HCT116 (cell line): ENCODE results near the gene ADAM15. TPM values are rescaled to one million over a fixed set of nuclear protein-coding genes. Genes with fewer than 3 reads are reported as not detected.
A peak's percentile ranks its signal among the peaks of the same experiment; 100 is the strongest.

Experiments
- ATAC-seq: fragments of 200-7000 bp; cut with Tn5 transposase; 2 replicates; pipeline ENCODE4 v1.9.1; 2020; ENCODE audit warnings: mild to moderate bottlenecking, moderate library complexity
- BruUV-seq: library from RNA; stranded (reverse); fragments of 400-500 nt; replicated peaks from 2 replicates; lab custom pipeline; 2021; lab: Mats Ljungman, UMichigan
- CTCF ChIA-PET: fragments of 300-600 bp; sonication (Branson Sonifier 250); formaldehyde crosslinking; loops from one replicate; lab custom pipeline; 2021; ENCODE audit warnings: antibody characterized with exemption; lab: Charles Lee
- POLR2A ChIA-PET: fragments of 300-600, 350-600 bp; sonication (Branson Sonifier 250); formaldehyde crosslinking; loops from one replicate; lab custom pipeline; 2021; ENCODE audit warnings: antibody characterized with exemption; lab: Charles Lee
- RAD21 ChIA-PET, 2 experiments: fragments of 300-600 bp; sonication (Branson Sonifier 250); formaldehyde crosslinking; loops; one replicate each; lab custom pipeline; 2023; ENCODE audit warnings: low total read pairs in 2 of 2; ENCODE audit not compliant: uncharacterized antibody in 2 of 2, unreplicated experiment in 2 of 2, low non-redundant PET in 1 of 2; lab: Charles Lee
- DNase-seq: peaks from one replicate; pipeline ENCODE4 v3.0.0-alpha.2; 2010; ENCODE audit warnings: low read depth, low spot score
- H2AFZ ChIP-seq: fragments of 200-600 bp; shearing (Covaris generic), sonication (generic); 2 replicates; pipeline ENCODE4 v1.6.1; 2017; ENCODE audit warnings: low read depth, mixed run types, mixed read lengths, antibody characterized with exemption, low read length; ENCODE audit not compliant: poor library complexity, severe bottlenecking
- H3K27ac ChIP-seq: 2 replicates; pipeline ENCODE4 v1.5.1; 2012; ENCODE audit warnings: low read depth, low read length
- H3K27me3 ChIP-seq: fragments of 200-600 bp; sonication (generic); 2 replicates; pipeline ENCODE4 v1.6.1; 2016; ENCODE audit warnings: mixed run types, low read length, mixed read lengths; ENCODE audit not compliant: insufficient read depth
- H3K36me3 ChIP-seq, 2 experiments: fragments of 200-500 bp in 1 of 2; fragments of 200-600 bp in 1 of 2; sonication (Bioruptor generic) in 1 of 2; sonication (generic) in 1 of 2; 2 replicates each; pipeline versions ENCODE4 v1.5.1 to v1.6.1; 2014 to 2016; ENCODE audit warnings: low read length in 2 of 2, inconsistent platforms in 1 of 2, mixed read lengths in 1 of 2, mixed run types in 1 of 2; ENCODE audit not compliant: insufficient read depth in 2 of 2, control insufficient read depth in 1 of 2
- H3K4me1 ChIP-seq, 2 experiments: fragments of 200-600 bp in 1 of 2; sonication (generic) in 1 of 2; 2 replicates each; pipeline versions ENCODE4 v1.5.1 to v1.6.1; 2012 to 2017; ENCODE audit warnings: low read length in 2 of 2, inconsistent platforms in 1 of 2, mild to moderate bottlenecking in 1 of 2, mixed read lengths in 1 of 2, mixed run types in 1 of 2, moderate library complexity in 1 of 2; ENCODE audit not compliant: insufficient read depth in 2 of 2, control insufficient read depth in 1 of 2
- H3K4me2 ChIP-seq: fragments of 200-600 bp; sonication (generic); 2 replicates; pipeline ENCODE4 v1.6.1; 2017; ENCODE audit warnings: mixed run types, low read length, mixed read lengths
- H3K4me3 ChIP-seq, 2 experiments: fragments of 200-600 bp in 1 of 2; sonication (generic) in 1 of 2; replicated peaks in 1 of 2; 2 replicates each; pipeline ENCODE4 v1.5.1; 2011 to 2016; ENCODE audit warnings: low read length in 2 of 2, control low read depth in 1 of 2, low read depth in 1 of 2, mild to moderate bottlenecking in 1 of 2, mixed read lengths in 1 of 2, mixed run types in 1 of 2
- H3K79me2 ChIP-seq: fragments of 200-600 bp; sonication (generic); 2 replicates; pipeline ENCODE4 v1.6.1; 2017; ENCODE audit warnings: mild to moderate bottlenecking, mixed run types, low read length, moderate library complexity, mixed read lengths; ENCODE audit not compliant: insufficient read depth
- H3K9ac ChIP-seq: fragments of 200-600 bp; sonication (generic); 2 replicates; pipeline ENCODE4 v1.6.1; 2016; ENCODE audit warnings: low read length, mixed read lengths
- H3K9me2 ChIP-seq: fragments of 200-600 bp; sonication (generic), shearing (Covaris generic); 2 replicates; pipeline ENCODE4 v1.6.1; 2017; ENCODE audit warnings: mixed run types, mild to moderate bottlenecking, moderate library complexity; ENCODE audit not compliant: insufficient read depth
- H3K9me3 ChIP-seq, 2 experiments: fragments of 200-500 bp in 1 of 2; fragments of 200-600 bp in 1 of 2; sonication (Bioruptor generic) in 1 of 2; sonication (generic) in 1 of 2; 2 replicates each; pipeline ENCODE4 v1.6.1; 2014 to 2017; ENCODE audit warnings: low read length in 2 of 2, mixed read lengths in 2 of 2, inconsistent platforms in 1 of 2, low read depth in 1 of 2, mild to moderate bottlenecking in 1 of 2, mixed run types in 1 of 2, moderate library complexity in 1 of 2; ENCODE audit not compliant: control insufficient read depth in 1 of 2, insufficient read depth in 1 of 2
- H4K20me1 ChIP-seq: fragments of 200-600 bp; sonication (generic), shearing (Covaris generic); 2 replicates; pipeline ENCODE4 v1.6.1; 2017; ENCODE audit warnings: mixed run types, mild to moderate bottlenecking, moderate library complexity; ENCODE audit not compliant: insufficient read depth
- JUND ChIP-seq: IDR thresholded peaks from 2 replicates; pipeline ENCODE4 v1.6.1; 2012
- POLR2A ChIP-seq: IDR thresholded peaks from 2 replicates; pipeline ENCODE4 v1.7.0; 2011; ENCODE audit warnings: borderline replicate concordance; ENCODE audit not compliant: insufficient read depth, insufficient read length; ENCODE audit errors: extremely low read depth
- POLR2AphosphoS5 ChIP-seq: IDR thresholded peaks from 2 replicates; pipeline ENCODE4 v1.6.1; 2011; ENCODE audit warnings: mild to moderate bottlenecking, low read depth, low read length, moderate library complexity
- SP1 ChIP-seq: IDR thresholded peaks from 2 replicates; pipeline ENCODE4 v1.6.1; 2012; ENCODE audit warnings: low read depth
- YY1 ChIP-seq: IDR thresholded peaks from 2 replicates; pipeline ENCODE4 v1.6.1; 2011; ENCODE audit warnings: low read length, low read depth, moderate library complexity, mild to moderate bottlenecking; ENCODE audit not compliant: insufficient replicate concordance; ENCODE audit errors: extremely low read depth
- ZBTB33 ChIP-seq: IDR thresholded peaks from 2 replicates; pipeline ENCODE4 v1.6.1; 2011; ENCODE audit warnings: mild to moderate bottlenecking, low read length, moderate library complexity; ENCODE audit not compliant: insufficient replicate concordance; ENCODE audit errors: extremely low read depth
- intact Hi-C: fragments of 100-400 bp; cut with micrococcal nuclease; formaldehyde crosslinking; loops from 2 replicates; pipeline ENCODE4 v1.10.0; 2022
- total RNA-seq: library from RNA; stranded (reverse); gene quantifications from one replicate; pipeline ENCODE4 v1.2.1, GENCODE V29; 2021; ENCODE audit not compliant: unreplicated experiment
- TF ChIP-seq, protein P1 (sequence below): IDR thresholded peaks from 2 replicates; pipeline ENCODE4 v1.6.1; 2012
- TF ChIP-seq, protein P2 (sequence below), 3 experiments: fragments of 200-600 bp in 1 of 3; sonication (generic) in 1 of 3; IDR thresholded peaks in 2 of 3; conservative IDR thresholded peaks in 1 of 3; 2 replicates each; pipeline ENCODE4 v1.5.1; 2012 to 2017; ENCODE audit warnings: low read depth in 2 of 3, low read length in 2 of 3, antibody characterized with exemption in 1 of 3, borderline replicate concordance in 1 of 3, control low read depth in 1 of 3, mild to moderate bottlenecking in 1 of 3, mixed read lengths in 1 of 3, mixed run types in 1 of 3, moderate library complexity in 1 of 3; ENCODE audit not compliant: insufficient read depth in 1 of 3

Gene ADAM15
- total RNA-seq, 1 experiment from 2014 or later: 149 TPM

DNA sequence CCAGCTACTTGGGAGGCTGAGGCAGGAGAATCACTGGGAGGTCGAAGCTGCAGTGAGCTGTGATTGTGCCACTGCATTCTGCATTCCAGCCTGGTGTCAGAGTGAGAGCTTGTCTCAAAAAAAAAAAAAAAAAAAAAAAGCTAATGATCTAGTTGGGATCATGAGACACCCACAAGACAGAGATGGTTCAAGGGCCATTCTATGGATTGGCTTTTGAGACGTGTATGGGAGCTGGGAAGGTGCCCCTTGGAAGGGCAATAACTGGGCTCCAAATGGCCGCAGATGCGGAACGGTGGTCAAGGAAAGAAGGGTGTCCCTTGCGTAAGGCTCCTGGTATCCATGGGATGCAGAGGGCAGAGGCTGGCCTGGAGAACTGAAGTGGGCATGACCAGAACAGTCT is 6.8 kb upstream of the ADAM15 start:
- ATAC-seq: no peak
- RAD21 ChIA-PET: interaction anchor here (0.6 to 1.8 kb wide), 4 partner anchors 34 to 375 kb away, joined by 3 to 12 read pairs (median 4); no protein-coding TSS in a partner anchor

More for the DNA sequence above, 6.8 kb upstream of the ADAM15 start:
- 0 out of 2 replicates have a peak overlapping the region, but pooled peaks have one; percentile 27 for H3K4me2 ChIP-seq
- no peak for DNase-seq
- CTCF ChIA-PET: interaction anchor here (0.6 to 4.0 kb wide), 16 partner anchors 10 to 128 kb away, joined by 3 to 32 read pairs (median 6); partner anchors contain the start of genes EFNA3, FLAD1 and KRTCAP2
- H2AFZ ChIP-seq: no peak overlapping the region
- peaks cover 9 to 26% of the 10 kb centered on the region in 2 experiments for H3K4me1 ChIP-seq
- no peak overlapping the region for H3K4me3 ChIP-seq
- intact Hi-C loops: no loop called here
- no peaks in the 10 kb centered on the region for H3K9me3 ChIP-seq
- POLR2A ChIA-PET: interaction anchor here (1.5 kb wide), 1 partner anchor 17 kb away, joined by 4 read pairs; no protein-coding TSS in a partner anchor
- H3K27me3 ChIP-seq: no peaks in the 10 kb centered on the region
- no peaks in the 10 kb centered on the region for H3K36me3 ChIP-seq
- H4K20me1 ChIP-seq: no peaks in the 10 kb centered on the region
- H3K27ac ChIP-seq: no peak overlapping the region
- TF ChIP-seq, protein P1, sequence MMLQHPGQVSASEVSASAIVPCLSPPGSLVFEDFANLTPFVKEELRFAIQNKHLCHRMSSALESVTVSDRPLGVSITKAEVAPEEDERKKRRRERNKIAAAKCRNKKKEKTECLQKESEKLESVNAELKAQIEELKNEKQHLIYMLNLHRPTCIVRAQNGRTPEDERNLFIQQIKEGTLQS: no peak
- no peak for TF ChIP-seq SP1
- no peak for TF ChIP-seq ZBTB33
- TF ChIP-seq YY1: no peak
- TF ChIP-seq POLR2A: no peak
- no peak for TF ChIP-seq JUND
- TF ChIP-seq POLR2AphosphoS5: no peak
- TF ChIP-seq, protein P2, sequence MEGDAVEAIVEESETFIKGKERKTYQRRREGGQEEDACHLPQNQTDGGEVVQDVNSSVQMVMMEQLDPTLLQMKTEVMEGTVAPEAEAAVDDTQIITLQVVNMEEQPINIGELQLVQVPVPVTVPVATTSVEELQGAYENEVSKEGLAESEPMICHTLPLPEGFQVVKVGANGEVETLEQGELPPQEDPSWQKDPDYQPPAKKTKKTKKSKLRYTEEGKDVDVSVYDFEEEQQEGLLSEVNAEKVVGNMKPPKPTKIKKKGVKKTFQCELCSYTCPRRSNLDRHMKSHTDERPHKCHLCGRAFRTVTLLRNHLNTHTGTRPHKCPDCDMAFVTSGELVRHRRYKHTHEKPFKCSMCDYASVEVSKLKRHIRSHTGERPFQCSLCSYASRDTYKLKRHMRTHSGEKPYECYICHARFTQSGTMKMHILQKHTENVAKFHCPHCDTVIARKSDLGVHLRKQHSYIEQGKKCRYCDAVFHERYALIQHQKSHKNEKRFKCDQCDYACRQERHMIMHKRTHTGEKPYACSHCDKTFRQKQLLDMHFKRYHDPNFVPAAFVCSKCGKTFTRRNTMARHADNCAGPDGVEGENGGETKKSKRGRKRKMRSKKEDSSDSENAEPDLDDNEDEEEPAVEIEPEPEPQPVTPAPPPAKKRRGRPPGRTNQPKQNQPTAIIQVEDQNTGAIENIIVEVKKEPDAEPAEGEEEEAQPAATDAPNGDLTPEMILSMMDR (IDR thresholded peaks at IDR 0.05 in 2 of 3, conservative IDR thresholded peaks at IDR 0.05 in 1 of 3; ENCODE audit: borderline replicate concordance in 1 of 3, insufficient read depth in 1 of 3, low read depth in 2 of 3, low read length in 2 of 3): no peak
- H3K9ac ChIP-seq: no peak overlapping the region
- no peaks in the 10 kb centered on the region for H3K9me2 ChIP-seq
- H3K79me2 ChIP-seq: no peaks in the 10 kb centered on the region
- no TSS peak for BruUV-seq
